HepG2 (cell line): ENCODE measurements around the gene KIF5B. TPM values are rescaled to one million over a fixed set of nuclear protein-coding genes. Genes with fewer than 3 reads are reported as not detected.

Source experiments
- CAMTA2 ChIP-seq: sonication (generic); formaldehyde crosslinking; IDR thresholded peaks from 2 replicates; pipeline ENCODE4 v1.4.0; 2020; ENCODE audit warnings: mild to moderate bottlenecking, missing genetic modification reagents, borderline replicate concordance
- CHD4 ChIP-seq: fragments of 200-600 bp; sonication (generic); IDR thresholded peaks from 2 replicates; pipeline ENCODE4 v1.7.0; 2017; ENCODE audit warnings: mild to moderate bottlenecking, low read length, borderline replicate concordance
- ELF3 ChIP-seq: IDR thresholded peaks from 2 replicates; pipeline ENCODE4 v1.6.1; 2016; ENCODE audit warnings: missing genetic modification reagents, missing compliant biosample characterization
- GABPA ChIP-seq, 2 experiments: IDR thresholded peaks; 2 replicates each; pipeline ENCODE4 v1.6.1; 2011 to 2016; ENCODE audit warnings: low read depth in 2 of 2, low read length in 1 of 2, missing biosample characterization in 1 of 2, missing genetic modification characterization in 1 of 2
- GATAD1 ChIP-seq: IDR thresholded peaks from 2 replicates; pipeline ENCODE4 v1.6.1; 2016; ENCODE audit warnings: missing genetic modification reagents, missing compliant biosample characterization
- KDM5B ChIP-seq: sonication (generic); formaldehyde crosslinking; IDR thresholded peaks from 2 replicates; pipeline ENCODE4 v1.4.0; 2020; ENCODE audit warnings: missing genetic modification reagents, mild to moderate bottlenecking, borderline replicate concordance
- KMT2A ChIP-seq: sonication (generic); formaldehyde crosslinking; IDR thresholded peaks from 2 replicates; pipeline ENCODE4 v1.4.0; 2020; ENCODE audit warnings: missing genetic modification reagents
- MED13 ChIP-seq: sonication (generic); formaldehyde crosslinking; IDR thresholded peaks from 2 replicates; pipeline ENCODE4 v1.5.0; 2020; ENCODE audit warnings: missing genetic modification reagents
- MED8 ChIP-seq: sonication (generic); formaldehyde crosslinking; IDR thresholded peaks from 2 replicates; pipeline ENCODE4 v1.8.1; 2023; ENCODE audit warnings: mild to moderate bottlenecking, missing genetic modification reagents; ENCODE audit not compliant: insufficient replicate concordance
- NCOR1 ChIP-seq: fragments of 200-600 bp; sonication (generic); IDR thresholded peaks from 2 replicates; pipeline ENCODE4 v1.7.0; 2017; ENCODE audit warnings: antibody characterized with exemption, low read length, borderline replicate concordance
- PHF5A ChIP-seq: IDR thresholded peaks from one replicate; pipeline ENCODE4 v1.6.1; 2018; ENCODE audit warnings: low read depth, missing genetic modification reagents; ENCODE audit not compliant: unreplicated experiment
- PITX1 ChIP-seq: sonication (generic); formaldehyde crosslinking; IDR thresholded peaks from 2 replicates; pipeline ENCODE4 v1.5.1; 2020; ENCODE audit warnings: mild to moderate bottlenecking, missing genetic modification reagents
- POLR2A ChIP-seq, 2 experiments: IDR thresholded peaks; 2 replicates each; pipeline ENCODE4 v1.6.1; 2011; ENCODE audit warnings: low read depth in 2 of 2, low read length in 2 of 2, mild to moderate bottlenecking in 1 of 2, moderate library complexity in 1 of 2; ENCODE audit not compliant: insufficient read depth in 1 of 2
- POLR2AphosphoS2 ChIP-seq: IDR thresholded peaks from 2 replicates; pipeline ENCODE4 v1.6.1; 2011; ENCODE audit warnings: low read depth, low read length, improper control_type of control experiment
- SAFB2 ChIP-seq: sonication (generic); formaldehyde crosslinking; IDR thresholded peaks from 2 replicates; pipeline ENCODE4 v1.5.1; 2020; ENCODE audit warnings: missing genetic modification reagents, low read depth, mild to moderate bottlenecking, borderline replicate concordance
- SALL2 ChIP-seq: sonication (generic); formaldehyde crosslinking; IDR thresholded peaks from 2 replicates; pipeline ENCODE4 v1.8.1; 2023; ENCODE audit warnings: mild to moderate bottlenecking, missing genetic modification reagents, inconsistent platforms
- SIN3A ChIP-seq: IDR thresholded peaks from 2 replicates; pipeline ENCODE4 v1.6.1; 2011; ENCODE audit warnings: low read depth, mild to moderate bottlenecking, control low read depth, low read length, borderline replicate concordance
- ZNF274 ChIP-seq: sonication (generic); formaldehyde crosslinking; IDR thresholded peaks from 2 replicates; pipeline ENCODE4 v1.5.1; 2020; ENCODE audit warnings: mild to moderate bottlenecking, missing genetic modification reagents
- ZNF563 ChIP-seq: sonication (generic); formaldehyde crosslinking; IDR thresholded peaks from 2 replicates; pipeline ENCODE4 v1.8.0; 2022; ENCODE audit warnings: mild to moderate bottlenecking, moderate library complexity, missing genetic modification reagents
- ZNF607 ChIP-seq: sonication (generic); formaldehyde crosslinking; IDR thresholded peaks from 2 replicates; pipeline ENCODE4 v1.5.1; 2020; ENCODE audit warnings: missing genetic modification reagents, mild to moderate bottlenecking, borderline replicate concordance
- ZNF746 ChIP-seq: sonication (generic); formaldehyde crosslinking; IDR thresholded peaks from 2 replicates; pipeline ENCODE4 v1.8.0; 2022; ENCODE audit warnings: mild to moderate bottlenecking, missing genetic modification reagents
- ZNF83 ChIP-seq: sonication (generic); formaldehyde crosslinking; IDR thresholded peaks from 2 replicates; pipeline ENCODE4 v1.4.0; 2020; ENCODE audit warnings: missing genetic modification reagents, mild to moderate bottlenecking, borderline replicate concordance
- polyA plus RNA-seq, 8 experiments: library from polyadenylated mRNA; depleted of rRNA in 3 of 8; stranded (reverse) in 7 of 8; unstranded in 1 of 8; fragments of >200 nt; fragmentation: Illumina TruSeq in 4 of 8; extraction: Trizol in 4 of 8; gene quantifications; 2 replicates each; pipeline versions ENCODE4 v1.2.1 to v1.2.3, GENCODE V29; 2011 to 2016; ENCODE audit warnings: low read depth in 4 of 8, missing spikeins in 1 of 8, mixed read lengths in 1 of 8; ENCODE audit not compliant: insufficient read depth in 1 of 8
- total RNA-seq, 5 experiments: library from RNA; depleted of rRNA; stranded (reverse); fragments of >200 nt; fragmentation: Illumina TruSeq; extraction: Trizol; gene quantifications; 2 replicates each; pipeline ENCODE4 v1.2.3, GENCODE V29; 2016; ENCODE audit warnings: low read depth in 1 of 5
- TF ChIP-seq, protein P1 (sequence below): sonication (generic); formaldehyde crosslinking; IDR thresholded peaks from 2 replicates; pipeline ENCODE4 v1.5.1; 2020; ENCODE audit warnings: mild to moderate bottlenecking, missing genetic modification reagents, borderline replicate concordance

The KIF5B gene
- total and polyA plus RNA-seq, 2 of the 13 experiments (the other 11 are each of a cell fraction or from before 2014, with no cell fraction given): 34.3 to 133 TPM

DNA sequence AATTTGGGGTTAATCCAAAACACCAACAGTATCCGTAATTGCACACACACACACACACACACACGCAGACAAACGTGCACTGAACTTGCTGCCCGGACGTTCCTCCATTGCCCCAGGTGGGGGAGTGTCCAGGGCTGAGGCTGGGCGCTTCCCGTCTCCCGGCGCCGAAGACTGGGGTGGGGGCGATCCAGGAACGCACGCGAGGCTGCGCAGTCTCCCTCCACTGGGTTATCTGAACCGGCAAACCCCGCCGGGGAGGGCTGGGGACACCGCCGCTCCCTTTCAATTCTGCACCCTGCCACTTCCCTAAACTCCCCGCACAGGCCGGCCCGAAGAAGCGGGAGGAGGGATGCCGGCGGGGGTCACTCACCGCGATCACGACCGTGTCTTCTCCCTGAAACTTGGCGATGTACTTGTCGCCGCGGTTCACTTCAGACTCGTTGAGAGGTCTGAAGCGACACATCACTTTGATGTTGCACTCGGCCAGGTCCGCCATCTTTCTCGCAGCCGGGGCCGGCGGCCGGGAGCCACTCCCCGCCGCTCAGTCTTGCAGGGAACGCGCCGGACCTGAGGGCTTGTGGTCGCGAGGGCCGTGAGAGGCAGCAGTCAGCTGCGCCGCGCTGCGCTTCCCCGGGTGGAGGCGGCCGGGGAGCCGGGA lies 618 bp downstream of the KIF5B start (continued):
- TF ChIP-seq NCOR1 (0 out of 2 replicates have a peak, but pooled peaks have one; percentile 8), CHD4 (no peak), GATAD1 (CRISPR knock-in tag) (peak; percentile 11; the same call in 1 of the 2 replicates), MED8 (CRISPR knock-in tag) (peak; percentile 2), KMT2A (peak; percentile 2; the same call in 1 of the 2 replicates), GABPA (IDR thresholded peaks at IDR 0.05; ENCODE audit: low read depth, low read length) (no peak), GABPA (CRISPR knock-in tag; IDR thresholded peaks at IDR 0.05; ENCODE audit: low read depth) (0 out of 2 replicates have a peak, but pooled peaks have one; percentile 13), ZNF274 (CRISPR knock-in tag) (0 out of 2 replicates have a peak, but pooled peaks have one; percentile 9), PITX1 (CRISPR knock-in tag) (no peak), SAFB2 (no peak), ZNF83 (CRISPR knock-in tag) (no peak), ZNF563 (0 out of 2 replicates have a peak, but pooled peaks have one; percentile 62), ZNF607 (CRISPR knock-in tag) (0 out of 2 replicates have a peak, but pooled peaks have one; percentile 4), MED13 (CRISPR knock-in tag) (peak; percentile 26; the same call in 1 of the 2 replicates), POLR2AphosphoS2 (no peak), PHF5A (no peak), POLR2A (IDR thresholded peaks at IDR 0.05; ENCODE audit: insufficient read depth in 1 of 2, low read depth in 2 of 2, low read length in 2 of 2) (peak; percentile 24 to 36; a peak in 2 of 4 replicates), SIN3A (peak; percentile 51; the same call in 1 of the 2 replicates), ELF3 (CRISPR knock-in tag) (no peak; the same call in 1 of the 2 replicates), ZNF746 (CRISPR knock-in tag) (peak; percentile 46; the same call in 1 of the 2 replicates), KDM5B (CRISPR knock-in tag) (0 out of 2 replicates have a peak, but pooled peaks have one; percentile 79), SALL2 (CRISPR knock-in tag) (no peak), CAMTA2 (CRISPR knock-in tag) (no peak)
- TF ChIP-seq, protein P1, sequence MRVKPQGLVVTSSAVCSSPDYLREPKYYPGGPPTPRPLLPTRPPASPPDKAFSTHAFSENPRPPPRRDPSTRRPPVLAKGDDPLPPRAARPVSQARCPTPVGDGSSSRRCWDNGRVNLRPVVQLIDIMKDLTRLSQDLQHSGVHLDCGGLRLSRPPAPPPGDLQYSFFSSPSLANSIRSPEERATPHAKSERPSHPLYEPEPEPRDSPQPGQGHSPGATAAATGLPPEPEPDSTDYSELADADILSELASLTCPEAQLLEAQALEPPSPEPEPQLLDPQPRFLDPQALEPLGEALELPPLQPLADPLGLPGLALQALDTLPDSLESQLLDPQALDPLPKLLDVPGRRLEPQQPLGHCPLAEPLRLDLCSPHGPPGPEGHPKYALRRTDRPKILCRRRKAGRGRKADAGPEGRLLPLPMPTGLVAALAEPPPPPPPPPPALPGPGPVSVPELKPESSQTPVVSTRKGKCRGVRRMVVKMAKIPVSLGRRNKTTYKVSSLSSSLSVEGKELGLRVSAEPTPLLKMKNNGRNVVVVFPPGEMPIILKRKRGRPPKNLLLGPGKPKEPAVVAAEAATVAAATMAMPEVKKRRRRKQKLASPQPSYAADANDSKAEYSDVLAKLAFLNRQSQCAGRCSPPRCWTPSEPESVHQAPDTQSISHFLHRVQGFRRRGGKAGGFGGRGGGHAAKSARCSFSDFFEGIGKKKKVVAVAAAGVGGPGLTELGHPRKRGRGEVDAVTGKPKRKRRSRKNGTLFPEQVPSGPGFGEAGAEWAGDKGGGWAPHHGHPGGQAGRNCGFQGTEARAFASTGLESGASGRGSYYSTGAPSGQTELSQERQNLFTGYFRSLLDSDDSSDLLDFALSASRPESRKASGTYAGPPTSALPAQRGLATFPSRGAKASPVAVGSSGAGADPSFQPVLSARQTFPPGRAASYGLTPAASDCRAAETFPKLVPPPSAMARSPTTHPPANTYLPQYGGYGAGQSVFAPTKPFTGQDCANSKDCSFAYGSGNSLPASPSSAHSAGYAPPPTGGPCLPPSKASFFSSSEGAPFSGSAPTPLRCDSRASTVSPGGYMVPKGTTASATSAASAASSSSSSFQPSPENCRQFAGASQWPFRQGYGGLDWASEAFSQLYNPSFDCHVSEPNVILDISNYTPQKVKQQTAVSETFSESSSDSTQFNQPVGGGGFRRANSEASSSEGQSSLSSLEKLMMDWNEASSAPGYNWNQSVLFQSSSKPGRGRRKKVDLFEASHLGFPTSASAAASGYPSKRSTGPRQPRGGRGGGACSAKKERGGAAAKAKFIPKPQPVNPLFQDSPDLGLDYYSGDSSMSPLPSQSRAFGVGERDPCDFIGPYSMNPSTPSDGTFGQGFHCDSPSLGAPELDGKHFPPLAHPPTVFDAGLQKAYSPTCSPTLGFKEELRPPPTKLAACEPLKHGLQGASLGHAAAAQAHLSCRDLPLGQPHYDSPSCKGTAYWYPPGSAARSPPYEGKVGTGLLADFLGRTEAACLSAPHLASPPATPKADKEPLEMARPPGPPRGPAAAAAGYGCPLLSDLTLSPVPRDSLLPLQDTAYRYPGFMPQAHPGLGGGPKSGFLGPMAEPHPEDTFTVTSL (CRISPR knock-in tag): 0 out of 2 replicates have a peak, but pooled peaks have one; percentile 11
